AG10803 (cell line): ENCODE results near the gene KLHL12.

Source experiments
- DNase-seq: peaks from one replicate; pipeline ENCODE4 v3.0.0; 2010; ENCODE audit warnings: low read depth
- H3K4me3 ChIP-seq: 2 replicates; pipeline ENCODE4 v1.5.1; 2011; ENCODE audit warnings: mild to moderate bottlenecking, low read length, control low read depth
- CTCF ChIP-seq: conservative IDR thresholded peaks from 2 replicates; pipeline ENCODE4 v1.5.1; 2011; ENCODE audit warnings: mild to moderate bottlenecking, low read length, control low read depth, inconsistent platforms

Gene KLHL12

GRCh38 chr1:202957733-202958543 is 30.9 kb upstream of the KLHL12 start, which contains the start of gene ADIPOR1:
ADIPOR1 (minus strand) TSS chr1:202958312; CDS start chr1:202951070, 7,242 bp downstream.
- TF ChIP-seq CTCF, result no peak
- H3K4me3 ChIP-seq, result peak within 1 kb of the TSS; percentile 92
- peak; percentile 83 for DNase-seq

DNA sequence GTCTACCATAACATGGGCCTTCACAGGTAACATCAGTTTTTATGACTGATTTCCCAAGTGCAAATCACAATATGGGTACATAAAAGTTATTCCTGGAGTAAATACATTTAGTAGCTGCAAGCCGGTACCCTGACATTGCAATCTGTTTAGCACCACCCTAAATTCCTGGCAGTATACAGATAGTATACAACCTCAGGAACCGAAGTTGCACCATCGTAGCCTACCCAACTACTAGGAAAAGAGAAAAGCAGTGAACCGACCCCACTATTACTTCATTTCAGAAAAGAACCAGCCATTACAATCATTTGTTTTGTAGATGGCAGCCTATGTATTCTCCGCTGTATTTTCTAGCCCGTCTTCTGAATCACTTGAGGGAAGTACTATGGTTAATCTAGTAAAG is 29.9 kb upstream of the KLHL12 start:
- H3K4me3 ChIP-seq, result peak overlapping the region; percentile 92
- TF ChIP-seq CTCF, result no peak
- DNase-seq, result no peak

DNA sequence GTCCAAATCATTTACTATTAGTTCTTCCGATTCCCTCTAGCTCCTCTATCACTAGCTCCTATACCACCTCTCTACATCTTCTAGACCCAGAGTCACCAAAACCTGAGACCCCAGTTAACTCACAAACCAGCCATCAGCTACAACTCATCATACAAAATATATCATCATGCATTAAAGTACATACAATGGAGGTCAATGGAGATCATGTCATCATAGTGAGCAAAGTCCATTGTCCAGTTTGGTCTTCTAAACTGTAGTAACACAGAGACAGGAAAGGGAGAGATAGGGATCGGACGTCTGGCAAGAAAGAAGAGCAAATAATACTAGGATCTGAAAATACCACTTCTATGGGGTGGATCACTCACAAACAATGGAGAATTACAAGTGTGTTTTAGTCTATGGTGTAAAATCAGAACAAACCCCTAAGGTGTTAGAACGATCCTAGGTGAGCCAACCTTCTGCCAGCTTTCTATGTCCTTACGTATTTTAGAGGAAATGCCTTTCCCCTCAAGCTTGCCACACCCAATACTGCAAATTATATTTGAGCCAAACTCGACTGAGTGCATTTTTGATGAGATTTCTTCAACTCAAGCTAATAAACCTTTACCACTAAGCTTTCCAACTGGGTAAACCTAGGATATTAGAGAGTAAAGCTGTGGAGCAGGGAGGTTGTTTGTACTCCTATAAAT is 27.2 kb upstream of the KLHL12 start:
- DNase-seq, result no peak
- no peak for TF ChIP-seq CTCF
- no peak overlapping the region for H3K4me3 ChIP-seq

DNA sequence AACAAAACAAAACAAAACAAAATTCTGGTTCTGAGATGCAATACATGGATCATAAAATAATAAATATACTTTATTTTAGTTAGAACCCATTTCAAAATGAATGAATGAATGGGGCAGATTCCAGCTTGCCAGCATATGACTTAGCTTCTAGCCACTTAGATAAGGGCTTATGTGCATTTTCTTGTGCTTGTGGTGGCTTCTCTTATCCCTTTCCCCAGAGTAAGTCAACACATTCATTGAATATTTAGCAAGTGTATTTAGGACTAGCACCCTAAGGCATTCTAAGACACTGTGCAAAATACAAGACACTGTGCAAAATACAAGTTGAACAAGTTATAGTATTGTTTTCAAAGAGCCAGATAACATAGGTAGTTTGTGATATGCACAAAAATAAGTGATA is 26.4 kb upstream of the KLHL12 start:
- H3K4me3 ChIP-seq, result no peak overlapping the region
- no peak for DNase-seq
- no peak for TF ChIP-seq CTCF

- peak; percentile 73 for DNase-seq
- no peak overlapping the region for H3K4me3 ChIP-seq
- TF ChIP-seq CTCF, result no peak
Observed at GRCh38 chr1:202952818-202953217, 25.8 kb upstream of the KLHL12 start.

DNA sequence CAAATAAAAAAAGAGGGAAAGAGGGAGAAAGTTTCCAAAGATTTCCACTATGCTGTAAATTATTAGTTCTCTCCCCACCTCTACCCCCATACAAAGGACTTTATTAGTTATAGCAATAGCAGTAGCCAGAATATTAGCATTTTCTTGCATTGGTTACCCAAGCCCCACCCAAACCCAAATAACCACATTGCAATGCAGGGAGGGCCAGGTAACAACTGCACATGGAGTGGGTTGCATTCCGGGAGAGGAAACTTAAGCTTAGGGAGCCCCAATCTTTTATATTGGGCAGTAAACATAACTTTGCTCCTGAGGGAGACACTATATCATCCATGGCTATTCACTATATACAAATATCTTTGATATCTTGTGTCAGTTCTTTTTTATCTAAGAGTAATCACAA is 25.1 kb upstream of the KLHL12 start:
- no peak for TF ChIP-seq CTCF

GRCh38 chr1:202951437-202951836 is 24.4 kb upstream of the KLHL12 start:
- peak; percentile 23 for DNase-seq
- H3K4me3 ChIP-seq, result no peak overlapping the region
- TF ChIP-seq CTCF, result no peak

More for the DNA sequence above, 25.1 kb upstream of the KLHL12 start:
- H3K4me3 ChIP-seq, result no peak overlapping the region
- no peak for DNase-seq
